CD4-positive, alpha-beta T cell treated with Interleukin-10 for 1 hour (primary cell): ENCODE data around the gene PLP1.

Source experiments
- DNase-seq: peaks from one replicate; pipeline ENCODE4 v3.0.0-alpha.2; 2020

The PLP1 gene

GRCh38 chrX:103831803-103832544, 55.3 kb downstream of the PLP1 start, which contains the start of gene RAB9B:
Gene RAB9B (minus strand): TSS chrX:103832257. CDS start chrX:103825784, 6,473 bp downstream.
- DNase-seq: no peak

DNA sequence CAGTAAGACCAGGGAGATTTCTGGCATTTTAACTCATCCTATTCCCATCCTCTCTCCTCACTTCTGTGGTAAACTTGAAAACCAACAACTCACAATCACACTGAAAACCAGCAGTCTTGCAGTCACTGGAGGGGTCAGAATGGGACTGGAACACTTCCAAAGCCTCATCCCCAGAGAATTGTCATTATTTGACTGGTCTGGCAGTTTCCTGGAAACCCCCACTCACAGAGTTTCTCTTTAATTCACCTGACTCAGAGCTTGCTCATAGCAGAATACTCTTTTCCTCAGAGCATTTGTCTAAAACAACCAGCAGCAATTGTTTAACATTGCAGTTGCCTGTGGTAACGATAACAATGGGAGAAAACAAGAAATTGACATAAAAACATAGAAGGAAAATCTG, 62.8 kb downstream of the PLP1 start:
- no peak for DNase-seq
